Measurements from ENCODE around the gene ARHGAP4.

Gene ARHGAP4

DNA sequence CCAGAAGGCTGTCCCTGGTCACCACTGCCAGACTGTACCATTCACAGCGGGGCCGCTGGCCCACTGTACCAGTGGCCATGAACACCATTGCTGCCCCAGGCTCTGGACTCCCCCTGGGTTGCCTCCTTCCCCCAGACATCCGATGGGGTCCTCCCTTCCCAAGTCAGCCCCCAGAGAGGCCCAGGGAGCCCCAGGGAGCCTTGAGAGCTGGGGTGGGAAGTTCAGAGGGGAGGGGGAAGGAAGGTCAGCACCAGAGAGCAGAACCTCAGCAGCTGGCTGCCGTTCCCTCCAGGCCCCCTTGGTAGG lies 441 bp upstream of the ARHGAP4 start:
- CTCF ChIA-PET, result interaction anchor here (9.2 kb wide), 1 partner anchor 19 kb away, joined by 100 read pairs; the partner anchor contains the start of gene RENBP

DNA sequence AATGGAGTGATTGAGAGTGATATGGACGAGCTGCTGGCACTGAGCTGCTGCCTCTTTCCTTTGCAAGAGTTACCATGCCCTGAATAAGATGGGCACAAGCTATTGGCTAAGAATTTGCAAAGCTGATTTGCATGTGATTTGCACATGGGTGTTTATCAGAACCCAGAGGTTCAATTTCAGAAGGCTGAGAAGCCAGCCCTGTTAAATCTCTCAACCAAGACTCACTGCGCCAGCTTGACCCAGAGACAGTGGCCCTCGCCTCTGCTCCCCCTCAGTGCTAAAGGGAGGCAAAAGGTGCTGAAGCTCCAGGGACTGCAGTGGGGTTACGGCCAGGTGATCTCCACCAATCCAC lies 701 bp downstream of the ARHGAP4 start:
- TF ChIP-seq TARDBP (IDR thresholded peaks at IDR 0.05) (no peak), FOXM1 (IDR thresholded peaks at IDR 0.05; ENCODE audit: borderline replicate concordance) (no peak)
- CTCF ChIA-PET, result interaction anchor here (0.7 to 9.2 kb wide), 4 partner anchors 9 to 21 kb away, joined by 3 to 100 read pairs (median 4); partner anchors contain the start of gene RENBP
- DNase-seq (ENCODE audit: extremely low spot score), result no peak
- POLR2A ChIA-PET, result interaction anchor here (1.0 to 7.1 kb wide), 5 partner anchors 10 to 49 kb away, joined by 3 to 65 read pairs (median 4); partner anchors contain the start of genes NAA10, RENBP and TMEM187

More for the DNA sequence above, 441 bp upstream of the ARHGAP4 start:
- POLR2A ChIA-PET, result interaction anchor here (0.7 to 7.1 kb wide), 10 partner anchors 8 to 975 kb away, joined by 3 to 65 read pairs (median 5); partner anchors contain the start of genes IDH3G, NAA10, RENBP and SSR4
- no peak for TF ChIP-seq SUZ12 (IDR thresholded peaks at IDR 0.05)
- TF ChIP-seq CTBP1 (IDR thresholded peaks at IDR 0.05; ENCODE audit: borderline replicate concordance), result no peak
- TF ChIP-seq ARNT (IDR thresholded peaks at IDR 0.05), result no peak
- TF ChIP-seq HDGF (IDR thresholded peaks at IDR 0.05; ENCODE audit: borderline replicate concordance), result no peak
- TF ChIP-seq, protein P1, sequence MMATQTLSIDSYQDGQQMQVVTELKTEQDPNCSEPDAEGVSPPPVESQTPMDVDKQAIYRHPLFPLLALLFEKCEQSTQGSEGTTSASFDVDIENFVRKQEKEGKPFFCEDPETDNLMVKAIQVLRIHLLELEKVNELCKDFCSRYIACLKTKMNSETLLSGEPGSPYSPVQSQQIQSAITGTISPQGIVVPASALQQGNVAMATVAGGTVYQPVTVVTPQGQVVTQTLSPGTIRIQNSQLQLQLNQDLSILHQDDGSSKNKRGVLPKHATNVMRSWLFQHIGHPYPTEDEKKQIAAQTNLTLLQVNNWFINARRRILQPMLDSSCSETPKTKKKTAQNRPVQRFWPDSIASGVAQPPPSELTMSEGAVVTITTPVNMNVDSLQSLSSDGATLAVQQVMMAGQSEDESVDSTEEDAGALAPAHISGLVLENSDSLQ (IDR thresholded peaks at IDR 0.05), result no peak
- no peak for TF ChIP-seq NFRKB (IDR thresholded peaks at IDR 0.05)
- TF ChIP-seq SP1 (IDR thresholded peaks at IDR 0.05), result no peak
- no peak for TF ChIP-seq FOXM1 (IDR thresholded peaks at IDR 0.05; ENCODE audit: borderline replicate concordance)
- TF ChIP-seq BHLHE40 (IDR thresholded peaks at IDR 0.05; ENCODE audit: borderline replicate concordance), result no peak
- no peak for TF ChIP-seq L3MBTL2 (conservative IDR thresholded peaks at IDR 0.05)
- no peak for TF ChIP-seq FOXA1 (IDR thresholded peaks at IDR 0.05)
- TF ChIP-seq LEF1 (IDR thresholded peaks at IDR 0.05; ENCODE audit: borderline replicate concordance), result no peak
- no peak for DNase-seq (ENCODE audit: extremely low spot score)

DNA sequence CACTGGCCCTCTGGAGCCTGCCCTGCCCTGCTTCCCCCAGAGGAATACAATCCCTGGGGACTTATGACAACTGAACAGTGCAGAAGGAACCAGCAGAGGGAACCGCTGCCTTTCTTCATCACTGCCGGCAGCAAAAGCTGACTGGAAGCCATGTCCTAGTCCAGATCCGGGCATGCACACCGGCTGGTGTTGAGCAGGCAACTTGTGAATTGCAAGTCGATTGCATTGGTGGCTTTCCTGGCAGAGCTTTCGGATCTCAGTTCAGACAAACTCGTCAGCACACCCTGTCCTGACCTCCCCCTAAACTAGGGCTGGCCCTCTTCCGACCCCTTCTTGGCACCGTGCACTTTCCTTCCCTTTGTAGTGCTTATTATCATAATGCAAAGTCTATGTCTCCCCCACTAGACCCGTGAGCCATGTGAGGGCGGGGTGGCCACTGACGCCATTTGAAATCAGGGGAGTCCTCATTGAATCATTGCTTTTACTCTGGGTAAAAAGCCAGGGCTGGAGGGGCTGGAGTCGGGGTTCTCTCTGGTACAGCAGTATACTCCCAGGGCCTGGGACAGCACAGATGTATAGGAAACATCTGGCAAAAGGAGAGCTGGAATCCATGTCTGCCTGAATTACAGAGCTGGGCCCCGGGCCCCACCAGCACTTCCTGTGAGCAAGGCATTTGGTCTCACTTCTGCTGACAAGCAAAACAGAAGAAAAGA lies 1.8 kb downstream of the ARHGAP4 start:
- CTCF ChIA-PET, result interaction anchor here (0.8 to 9.2 kb wide), 5 partner anchors 11 to 26 kb away, joined by 3 to 100 read pairs (median 14); partner anchors contain the start of gene RENBP
- DNase-seq (ENCODE audit: extremely low spot score), result peak; percentile 60
- TF ChIP-seq ELF4 (IDR thresholded peaks at IDR 0.05) (no peak), LEF1 (IDR thresholded peaks at IDR 0.05; ENCODE audit: borderline replicate concordance) (no peak), FOXK2 (IDR thresholded peaks at IDR 0.05) (no peak), BHLHE40 (IDR thresholded peaks at IDR 0.05; ENCODE audit: borderline replicate concordance) (no peak), NFRKB (IDR thresholded peaks at IDR 0.05) (no peak), TARDBP (IDR thresholded peaks at IDR 0.05) (no peak), CTBP1 (IDR thresholded peaks at IDR 0.05; ENCODE audit: borderline replicate concordance) (no peak), L3MBTL2 (conservative IDR thresholded peaks at IDR 0.05) (no peak)
- POLR2A ChIA-PET, result interaction anchor here (0.7 to 7.1 kb wide), 5 partner anchors 12 to 48 kb away, joined by 3 to 65 read pairs (median 4); partner anchors contain the start of genes RENBP and TMEM187

DNA sequence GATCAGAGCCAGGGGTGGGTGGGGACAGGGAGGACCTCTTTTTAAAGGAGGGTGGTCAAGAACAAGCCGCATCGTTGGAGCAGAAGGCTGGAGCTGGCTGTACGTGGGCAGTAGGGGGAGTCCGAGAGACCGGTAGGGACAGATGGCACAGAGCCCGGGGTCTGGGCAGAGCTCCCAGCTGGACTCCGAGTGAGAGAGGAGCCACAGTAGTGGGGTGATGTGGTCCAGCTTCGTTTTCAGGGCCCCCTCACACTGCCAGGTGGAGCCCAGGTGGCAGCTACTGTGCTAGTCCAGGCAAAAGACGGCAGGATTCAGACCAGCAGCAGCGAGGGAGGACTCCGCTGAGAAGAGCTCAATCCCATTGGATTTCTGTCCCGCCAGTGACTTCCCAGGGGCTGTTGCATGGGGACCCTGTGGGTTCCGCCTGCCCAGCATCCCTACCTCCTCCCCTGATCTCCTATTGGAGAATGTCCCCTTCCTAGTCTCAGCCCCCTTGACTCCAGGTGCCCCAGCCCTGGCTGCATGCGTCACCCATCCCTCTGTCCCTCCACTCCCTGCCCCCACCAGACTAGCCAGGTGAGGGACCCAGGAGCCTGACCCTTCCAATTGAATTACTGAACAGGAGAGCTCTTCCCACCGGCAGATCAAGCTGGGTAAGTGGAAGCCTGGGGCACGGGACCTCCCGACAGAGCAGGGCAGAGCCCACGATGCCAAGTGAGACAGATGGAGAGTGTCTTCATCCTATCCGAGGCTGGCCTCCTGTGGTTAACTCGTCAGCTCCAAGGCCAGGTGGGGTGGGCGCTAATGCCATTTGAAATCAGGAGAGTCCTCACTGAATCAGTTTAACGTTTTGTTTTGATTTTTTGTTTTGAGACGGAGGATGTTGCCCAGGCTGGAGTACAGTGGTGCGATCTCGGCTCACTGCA lies 2.9 kb downstream of the ARHGAP4 start:
- CTCF ChIA-PET, result interaction anchor here (0.7 to 9.2 kb wide), 17 partner anchors 11 to 160 kb away, joined by 3 to 100 read pairs (median 3); partner anchors contain the start of gene RENBP

DNA sequence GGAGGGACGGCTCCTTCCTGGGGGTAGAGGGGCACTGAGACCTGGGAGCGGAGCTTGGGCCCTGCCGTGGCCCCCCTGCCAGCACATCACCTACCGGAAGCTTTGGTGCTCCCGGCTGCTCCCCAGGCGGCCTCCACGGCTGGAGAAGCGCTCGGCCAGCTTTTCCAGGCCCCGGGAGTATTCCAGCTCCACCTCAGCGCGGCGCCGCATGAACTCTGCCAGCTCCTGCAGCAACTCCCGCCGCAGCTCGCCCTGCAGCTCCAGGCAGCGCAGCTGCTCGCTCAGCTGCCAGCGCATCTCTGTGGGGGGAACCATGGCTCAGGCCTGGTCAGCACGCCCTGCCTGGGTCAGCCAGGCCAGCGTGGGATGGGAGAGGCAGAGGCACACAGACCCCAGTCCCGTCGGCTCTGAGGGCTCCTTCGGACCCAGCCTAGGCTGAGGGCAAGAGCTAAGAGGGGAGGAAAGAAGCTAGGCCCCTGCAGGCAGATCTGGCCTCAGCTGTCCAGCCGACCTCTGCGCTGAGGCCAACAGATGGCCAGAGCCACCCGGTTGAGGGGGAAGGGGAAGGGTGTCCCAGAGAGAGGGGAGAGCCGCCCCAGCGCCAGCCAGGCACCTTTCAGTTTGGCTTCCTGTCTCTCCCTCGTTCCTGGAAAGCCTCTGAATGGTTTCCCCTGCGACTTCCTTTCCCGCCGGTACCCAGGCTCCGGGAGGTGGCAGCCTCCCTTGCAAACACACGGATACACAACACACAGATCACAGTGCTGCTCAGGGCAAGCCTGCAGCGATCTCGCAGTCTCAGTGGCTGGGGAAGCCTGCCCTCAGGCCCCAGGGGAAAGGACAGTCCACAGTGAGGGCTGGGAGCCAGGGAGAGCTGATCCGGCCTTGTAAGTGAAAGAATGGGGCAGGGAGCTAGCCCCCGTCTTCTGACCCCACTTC lies 4.3 kb downstream of the ARHGAP4 start:
- DNase-seq (ENCODE audit: extremely low spot score), result no peak
- ChIA-PET CTCF (interaction anchor here (0.6 to 9.2 kb wide), 6 partner anchors 11 to 387 kb away, joined by 3 to 100 read pairs (median 10); partner anchors contain the start of gene RENBP), POLR2A (interaction anchor here (1.4 to 1.8 kb wide), 2 partner anchors 25 to 51 kb away, joined by 4 read pairs; partner anchors contain the start of gene TMEM187)
- TF ChIP-seq ELF4 (IDR thresholded peaks at IDR 0.05) (no peak), NFRKB (IDR thresholded peaks at IDR 0.05) (no peak), L3MBTL2 (conservative IDR thresholded peaks at IDR 0.05) (no peak), ZNF384 (IDR thresholded peaks at IDR 0.05) (no peak), FOXM1 (IDR thresholded peaks at IDR 0.05; ENCODE audit: borderline replicate concordance) (no peak), BHLHE40 (IDR thresholded peaks at IDR 0.05; ENCODE audit: borderline replicate concordance) (no peak), FOXK2 (IDR thresholded peaks at IDR 0.05) (no peak), LEF1 (IDR thresholded peaks at IDR 0.05; ENCODE audit: borderline replicate concordance) (no peak), CTBP1 (IDR thresholded peaks at IDR 0.05; ENCODE audit: borderline replicate concordance) (no peak), SP1 (IDR thresholded peaks at IDR 0.05) (no peak)

More for the DNA sequence above, 2.9 kb downstream of the ARHGAP4 start:
- POLR2A ChIA-PET, result interaction anchor here (1.0 to 1.8 kb wide), 7 partner anchors 12 to 49 kb away, joined by 3 to 6 read pairs (median 4); partner anchors contain the start of genes HCFC1, NAA10 and TMEM187
- peak; percentile 72 for DNase-seq (ENCODE audit: extremely low spot score)
- TF ChIP-seq TARDBP (IDR thresholded peaks at IDR 0.05), result no peak
- no peak for TF ChIP-seq ARNT (IDR thresholded peaks at IDR 0.05)
- TF ChIP-seq L3MBTL2 (conservative IDR thresholded peaks at IDR 0.05), result no peak
- TF ChIP-seq SP1 (IDR thresholded peaks at IDR 0.05), result no peak
- no peak for TF ChIP-seq CTBP1 (IDR thresholded peaks at IDR 0.05; ENCODE audit: borderline replicate concordance)
- TF ChIP-seq FOXA1 (IDR thresholded peaks at IDR 0.05), result no peak

DNA sequence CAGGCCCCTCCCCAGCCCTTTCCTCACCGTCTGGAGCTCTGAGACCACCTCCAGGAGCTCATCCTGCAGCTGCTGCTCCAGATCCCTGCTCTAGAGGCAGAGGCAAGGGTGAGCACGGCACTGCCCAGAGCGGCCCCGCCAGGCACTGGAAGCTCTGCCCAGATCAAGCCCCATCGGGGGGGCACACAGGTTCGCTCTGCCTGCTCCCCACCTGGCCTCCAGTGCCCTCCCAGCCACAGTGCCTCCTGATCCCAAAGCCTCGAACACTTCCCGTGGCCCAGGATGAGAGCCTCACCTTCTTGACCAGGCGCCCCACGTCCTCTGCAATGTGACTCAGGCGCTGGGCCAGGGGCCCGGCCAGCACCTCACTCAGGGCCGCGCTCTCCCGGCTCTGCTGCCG lies 5.0 kb downstream of the ARHGAP4 start:
- POLR2A ChIA-PET, result no interaction called here
- CTCF ChIA-PET, result interaction anchor here (0.6 to 9.2 kb wide), 3 partner anchors 10 to 387 kb away, joined by 3 to 100 read pairs (median 42); partner anchors contain the start of gene RENBP
- TF ChIP-seq ZNF384 (IDR thresholded peaks at IDR 0.05) (no peak), FOXK2 (IDR thresholded peaks at IDR 0.05) (no peak), TARDBP (IDR thresholded peaks at IDR 0.05) (no peak), BHLHE40 (IDR thresholded peaks at IDR 0.05; ENCODE audit: borderline replicate concordance) (no peak), CTBP1 (IDR thresholded peaks at IDR 0.05; ENCODE audit: borderline replicate concordance) (no peak), SP1 (IDR thresholded peaks at IDR 0.05) (no peak), ARNT (IDR thresholded peaks at IDR 0.05) (no peak), LEF1 (IDR thresholded peaks at IDR 0.05; ENCODE audit: borderline replicate concordance) (no peak), NFRKB (IDR thresholded peaks at IDR 0.05) (no peak), L3MBTL2 (conservative IDR thresholded peaks at IDR 0.05) (no peak)
- DNase-seq (ENCODE audit: extremely low spot score), result no peak

Measured in HEK293T (cell line).